ENCODE results near the gene NOBOX.
"Not testable (repeated sequence)": the region's sequence is repeated elsewhere in the genome, so short reads cannot be mapped to it uniquely, and the experiment has no call there.

NOBOX gene

DNA sequence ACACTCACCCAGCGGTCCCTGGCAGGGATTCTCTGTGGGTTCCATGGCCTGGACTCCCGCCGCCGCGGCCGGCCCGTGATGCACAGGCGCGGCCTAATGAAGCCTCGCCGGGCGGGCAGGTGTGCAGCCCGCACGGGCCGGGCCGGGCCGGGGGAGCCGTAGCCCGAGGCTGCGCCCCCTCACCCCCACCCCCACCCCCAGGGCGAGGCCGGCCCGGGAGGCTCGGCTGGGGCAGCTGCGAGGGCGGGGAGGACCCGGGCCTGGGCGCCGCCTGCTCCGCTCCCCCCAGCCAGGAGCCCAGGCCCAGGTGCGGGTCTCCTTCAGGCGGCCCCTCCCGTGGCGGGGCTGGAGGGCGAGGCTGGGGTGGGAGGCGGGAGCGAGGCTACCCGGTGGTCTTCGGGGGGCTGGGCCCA, at the start of gene NOBOX:
Gene NOBOX (minus strand): TSS at position 45 of the 413 bp plus-strand sequence.
- FAIRE-seq: no peak

- no peak for FAIRE-seq
These were observed 48.6 kb upstream of the NOBOX start for GRCh38 chr7:144452064-144452463.

DNA sequence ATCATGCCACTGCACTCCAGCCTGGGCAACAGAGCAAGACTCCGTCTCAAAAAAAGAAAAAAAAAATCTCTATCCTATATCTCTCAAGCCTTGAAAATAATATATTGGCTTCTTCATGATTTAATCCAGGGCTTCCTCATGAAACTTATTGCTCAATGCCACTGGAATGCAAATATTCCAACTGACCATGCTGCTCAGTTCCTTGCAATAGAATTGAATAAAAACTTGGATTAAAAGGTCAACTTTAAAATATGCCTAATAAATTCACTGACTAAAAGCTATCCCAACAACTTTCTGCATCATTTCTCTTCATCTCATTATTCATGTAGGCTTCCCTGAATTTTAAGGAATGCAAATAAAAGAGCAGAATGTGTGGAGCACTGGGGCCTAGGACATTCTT, 42.1 kb upstream of the NOBOX start:
- no peak for FAIRE-seq

DNA sequence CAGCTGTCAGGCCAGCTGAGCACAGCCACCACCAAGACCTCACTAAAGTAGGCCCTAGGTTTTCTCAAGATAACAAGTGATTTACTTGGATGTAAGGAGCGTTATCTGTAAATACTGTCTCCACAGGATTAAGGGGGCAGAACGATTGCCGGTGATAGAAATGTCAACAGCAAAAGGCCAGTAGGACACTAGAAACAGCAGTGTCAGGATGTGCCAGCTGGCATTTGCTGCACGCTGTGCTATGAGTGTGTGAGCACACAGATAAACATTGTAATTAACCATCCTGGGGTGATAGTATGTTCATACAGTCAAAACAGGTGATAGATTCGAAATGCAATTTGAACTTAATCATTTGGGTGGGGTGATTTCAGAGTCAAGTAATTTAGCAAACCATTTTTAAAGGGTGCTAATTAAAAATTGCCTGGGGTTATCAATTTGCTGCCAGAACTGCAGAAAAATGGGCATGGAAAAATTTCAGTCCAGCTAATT, 36.3 kb upstream of the NOBOX start:
- no peak for FAIRE-seq

DNA sequence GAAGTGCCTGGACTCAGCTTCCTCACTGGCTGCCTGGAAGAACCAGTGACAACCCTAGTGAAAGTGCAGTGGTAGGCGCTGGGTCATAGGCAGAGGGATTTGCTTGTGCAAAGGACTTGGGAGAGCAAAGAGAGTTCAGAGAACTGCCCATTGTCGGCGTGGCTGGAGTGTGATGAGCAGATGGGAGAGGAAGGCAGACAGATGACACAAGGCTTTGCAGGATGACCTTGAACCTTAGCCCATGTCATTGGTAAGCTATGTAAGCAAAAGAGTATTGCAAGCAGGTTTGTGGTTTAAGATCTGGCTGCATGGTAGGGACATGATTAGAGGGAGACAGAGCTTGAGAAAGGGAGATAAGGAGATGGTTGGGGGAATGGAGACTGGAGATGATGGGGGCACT, 35.3 kb upstream of the NOBOX start:
- no peak for FAIRE-seq

- FAIRE-seq: peak; percentile 89
These were observed 34.1 kb upstream of the NOBOX start for GRCh38 chr7:144437370-144438191.

DNA sequence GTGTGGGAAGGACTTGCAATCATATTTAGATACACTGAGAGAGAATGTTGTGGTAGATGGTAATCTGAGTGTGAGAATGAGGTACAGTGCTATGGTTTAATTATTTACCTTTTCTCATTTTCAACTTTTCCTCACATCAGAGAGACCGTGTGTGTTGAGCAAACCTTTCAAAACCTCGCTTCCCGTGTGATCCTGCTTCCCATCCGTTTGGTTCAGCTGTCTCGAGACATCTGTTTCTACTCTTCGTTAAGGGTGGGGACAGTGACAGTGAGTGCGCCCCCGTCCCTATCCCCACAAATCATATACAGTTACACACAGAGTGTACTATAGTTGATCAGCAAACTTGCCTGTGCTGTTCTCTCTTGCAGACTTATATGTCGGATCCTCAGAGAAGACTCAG, 33.0 kb upstream of the NOBOX start:
- FAIRE-seq: no peak

DNA sequence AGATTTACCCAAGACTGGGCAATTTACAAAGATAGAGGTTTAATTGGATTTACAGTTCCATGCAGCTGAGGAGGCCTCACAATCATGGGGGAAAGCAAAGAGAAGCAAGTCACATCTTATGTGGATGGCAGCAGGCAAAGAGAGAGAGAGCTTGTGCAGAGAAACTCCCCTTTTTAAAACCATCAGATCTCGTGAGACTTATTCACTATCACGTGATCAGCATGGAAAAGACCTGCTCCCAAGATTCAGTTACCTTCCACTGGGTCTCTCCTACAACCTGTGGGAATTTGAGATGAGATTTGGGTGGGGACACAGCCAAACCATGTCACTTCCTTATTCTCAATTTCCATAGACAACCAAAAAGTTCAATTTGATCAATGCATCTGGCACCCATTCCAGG, 24.9 kb upstream of the NOBOX start:
- no peak for FAIRE-seq

- FAIRE-seq: not testable (repeated sequence)
These were observed 24.0 kb upstream of the NOBOX start for GRCh38 chr7:144427539-144427938.

GRCh38 chr7:144418931-144419330, 15.4 kb upstream of the NOBOX start:
- FAIRE-seq: not testable (repeated sequence)

- FAIRE-seq: no peak
These were observed 12.8 kb upstream of the NOBOX start for GRCh38 chr7:144416341-144416740.

- no peak for FAIRE-seq
These were observed 12.4 kb upstream of the NOBOX start for GRCh38 chr7:144415858-144416257.

GRCh38 chr7:144414815-144415214, 11.3 kb upstream of the NOBOX start:
- no peak for FAIRE-seq

GRCh38 chr7:144410441-144410840, 6.9 kb upstream of the NOBOX start:
- FAIRE-seq: no peak

- FAIRE-seq: no peak
These were observed 4.6 kb upstream of the NOBOX start for GRCh38 chr7:144408121-144408520.

DNA sequence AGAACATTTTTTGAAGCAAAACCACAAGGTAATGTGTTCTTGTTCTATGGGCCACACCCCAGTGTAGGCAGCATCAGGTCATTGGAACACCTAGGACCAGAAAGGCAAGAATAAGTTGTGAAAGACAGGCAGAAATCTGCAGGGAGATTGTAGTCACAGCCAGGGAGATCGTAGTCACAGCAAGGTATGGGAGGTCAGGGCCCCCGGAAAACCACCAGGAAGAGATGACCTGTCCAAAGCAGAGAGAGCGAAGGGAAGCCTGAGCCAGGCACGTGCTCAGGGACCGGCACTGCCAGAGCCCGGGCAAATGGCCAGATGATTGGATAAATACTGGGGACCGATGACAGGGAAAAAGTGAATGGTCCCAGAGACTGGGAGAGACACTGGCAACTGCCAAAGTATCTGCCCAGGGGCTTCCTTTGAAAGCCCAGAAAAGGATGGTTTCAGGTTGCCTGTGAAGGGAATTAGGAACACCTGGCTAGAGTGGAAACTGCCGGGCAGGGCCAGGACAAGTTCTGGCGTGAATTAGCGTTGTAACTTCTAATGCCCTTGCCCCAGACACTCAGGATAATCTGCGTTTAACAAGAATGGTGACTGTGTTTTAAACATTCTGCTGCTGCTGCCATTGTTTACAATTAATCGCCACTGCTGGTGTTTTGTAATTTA, 3.9 kb upstream of the NOBOX start:
- no peak for FAIRE-seq

DNA sequence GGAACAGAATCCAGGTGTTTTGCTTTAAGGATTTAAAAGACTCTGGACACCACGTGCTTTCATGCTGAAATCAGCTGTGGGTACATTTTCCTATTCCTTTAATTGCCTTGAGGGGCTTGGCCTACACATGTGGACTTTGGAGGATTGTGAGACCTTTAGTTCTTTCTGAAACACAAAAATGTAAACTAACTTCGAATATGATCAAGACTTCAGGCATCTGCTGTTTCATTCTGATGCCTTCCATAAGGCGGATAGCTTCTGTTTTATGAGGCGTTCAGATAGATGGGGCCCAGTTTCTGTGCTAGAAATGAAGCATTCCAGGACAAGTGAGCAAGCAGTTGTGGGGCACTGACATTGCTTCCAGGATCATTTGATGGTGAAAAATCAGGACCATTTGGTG, 1.5 kb upstream of the NOBOX start:
- FAIRE-seq: no peak

DNA sequence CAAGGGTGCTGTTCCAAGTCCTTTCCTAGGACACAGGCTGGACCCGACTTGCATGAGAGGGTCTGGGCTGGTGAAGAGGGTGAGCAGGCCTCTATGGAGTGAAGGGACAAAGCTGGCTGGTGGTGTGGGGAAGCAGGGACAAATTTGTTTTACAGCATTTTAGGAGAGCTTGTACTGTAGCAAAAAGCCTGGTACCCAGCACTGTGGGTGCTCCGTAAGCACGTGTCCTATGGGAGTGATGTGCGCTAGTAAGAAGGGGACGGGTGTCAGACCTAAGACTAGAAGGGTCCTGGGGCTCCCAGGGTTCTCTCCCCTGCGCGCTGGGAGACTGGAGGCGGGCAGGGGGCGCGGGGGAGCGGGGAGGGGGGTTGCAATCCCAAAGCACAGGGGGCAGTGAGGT, 391 bp downstream of the NOBOX start:
- FAIRE-seq: no peak

- no peak for FAIRE-seq
These were observed 2.0 kb downstream of the NOBOX start for GRCh38 chr7:144401490-144401889.

GRCh38 chr7:144399946-144400345, 3.5 kb downstream of the NOBOX start:
- no peak for FAIRE-seq

DNA sequence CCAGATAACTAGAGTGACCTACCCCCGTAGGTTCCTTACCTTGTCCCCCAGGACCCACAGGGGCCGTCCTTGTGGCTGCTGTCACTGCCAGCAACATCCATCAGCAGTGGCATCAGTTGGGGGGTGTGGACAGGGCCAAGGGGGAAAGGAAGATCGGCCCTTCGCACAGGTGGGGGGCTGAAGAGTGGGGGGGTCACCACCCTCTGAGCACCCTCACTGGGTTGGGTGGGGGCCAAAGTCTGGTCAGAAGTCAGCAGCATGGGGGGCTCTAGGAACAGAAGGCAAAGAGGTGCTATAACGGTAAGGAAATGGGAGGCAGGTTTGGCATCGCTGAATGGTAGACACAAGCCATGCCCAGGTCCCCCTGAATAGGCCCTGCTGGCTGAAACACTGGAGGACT, 4.6 kb downstream of the NOBOX start:
- FAIRE-seq: no peak

GRCh38 chr7:144398291-144398690, 5.2 kb downstream of the NOBOX start:
- FAIRE-seq: no peak

GRCh38 chr7:144397086-144397485, 6.4 kb downstream of the NOBOX start:
- no peak for FAIRE-seq

DNA sequence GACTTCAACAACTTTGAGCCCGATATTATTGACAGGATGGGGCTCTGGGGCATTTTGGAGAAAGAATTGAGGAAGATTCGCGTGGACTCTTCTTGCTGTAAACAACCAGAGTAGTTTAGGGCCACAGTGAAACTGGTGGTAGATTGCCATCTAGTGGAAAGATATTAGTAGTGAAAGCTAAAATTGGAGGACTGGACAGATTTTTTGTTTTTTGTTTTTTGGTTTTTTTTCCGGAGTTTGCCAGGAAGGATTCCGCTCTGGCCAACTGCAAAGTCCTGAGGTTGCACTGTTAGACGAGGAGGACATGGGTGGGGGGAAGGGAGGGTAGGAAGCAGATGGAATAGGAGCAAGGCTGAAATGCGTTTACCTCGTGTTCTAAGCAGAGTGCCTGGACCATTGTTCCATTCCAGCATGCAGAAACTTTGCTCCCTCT, 11.7 kb downstream of the NOBOX start:
- FAIRE-seq: peak; percentile 69

Data from islet of Langerhans (tissue), 1 donor.